Pancreas (tissue), 10 donors: Measurements from ENCODE around the gene RAPGEF5. TPM values are rescaled to one million over a fixed set of nuclear protein-coding genes. Genes with fewer than 3 reads are reported as not detected.

Experiments used
- ATAC-seq, 4 donors: fragments of 200-7000 bp; cut with Tn5 transposase; one replicate each; pipeline versions ENCODE4 v1.8.0 to v1.9.1; 2020; ENCODE audit warnings: mild to moderate bottlenecking in 4 of 4, moderate library complexity in 4 of 4
- DNase-seq, 6 donors: peaks; one replicate each; pipeline ENCODE4 v3.0.0-alpha.2; 2020
- FAIRE-seq: peaks from 2 replicates; lab custom pipeline; 2012; peaks lifted over from hg19 to GRCh38; lab: Jason Lieb, UNC
- H3K27ac ChIP-seq, 4 donors: fragments of 200-600 bp; sonication (generic); 1 replicate in 3 of 4; 2 replicates in 1 of 4; pipeline versions ENCODE4 v1.5.0 to v1.8.0; 2020
- H3K27me3 ChIP-seq, 4 donors: fragments of 200-600 bp; one replicate each; pipeline ENCODE4 v1.8.0; 2021
- H3K36me3 ChIP-seq, 3 donors: fragments of 200-600 bp; sonication (generic) in 1 of 3; one replicate each; pipeline versions ENCODE4 v1.5.0 to v1.8.0; 2020 to 2021
- H3K4me1 ChIP-seq, 3 donors: fragments of 200-600 bp; one replicate each; pipeline ENCODE4 v1.8.0; 2021
- H3K4me3 ChIP-seq, 4 donors: fragments of 200-600 bp; sonication (generic) in 2 of 4; one replicate each; pipeline versions ENCODE4 v1.5.0 to v1.8.0; 2020 to 2021
- H3K9me3 ChIP-seq, 4 donors: fragments of 200-600 bp; one replicate each; pipeline ENCODE4 v1.8.0; 2021
- WGBS, 2 donors: extraction: QIAGEN DNeasy Blood & Tissue Kit; methylation state at CpG; one replicate each; pipeline ENCODE4 v1.1.7; 2013; 5-methylcytosine and 5-hydroxymethylcytosine counted together
- intact Hi-C, 3 donors: fragments of 100-400 bp; cut with DNase I; formaldehyde crosslinking; loops; one replicate each; pipeline versions ENCODE4 v1.11.1 to v1.14.2; 2022
- polyA plus RNA-seq, 2 donors: library from polyadenylated mRNA; stranded (reverse); fragments of 200-250 nt; gene quantifications; one replicate each; pipeline ENCODE4 v1.2.3, GENCODE V29; 2013
- total RNA-seq, 6 donors: library from RNA; stranded (reverse); fragmentation: NEBNext Ultra II Directional in 4 of 6; extraction: Animal tissue kit (Norgen Biotek cat#: 25700) in 4 of 6; gene quantifications; one replicate each; pipeline versions ENCODE4 v1.2.1 to v1.2.4, GENCODE V29; 2021 to 2023
- TF ChIP-seq, protein P1 (sequence below), 4 donors: fragments of 200-600 bp; sonication (generic) in 3 of 4; IDR thresholded peaks; one replicate each; pipeline versions ENCODE4 v1.5.0 to v1.8.0; 2021; ENCODE audit warnings: antibody characterized with exemption in 4 of 4
- donor health status: healthy with polysubstance abuse.
- donor health status: DM: no; HTN: no; CAD: no; lungs with moderate emphysema.
- donor health status: DM: no; HTN: no; CAD: no.
- donor health status: control.
- donor health status: control.
- donor health status: Bipolar disorder and iron deficiency.
- donor health status: DM: yes; HTN: yes; CAD: no.
- donor health status: DM: no; HTN: no; CAD: no.
- donor health status: DM: no; HTN: no; CAD: no.
- donor health status: DM: yes; HTN: yes; CAD: no.

Gene RAPGEF5
- total and polyA plus RNA-seq, 8 donors, result 7.5 to 38.9 (median 29.1) TPM

DNA sequence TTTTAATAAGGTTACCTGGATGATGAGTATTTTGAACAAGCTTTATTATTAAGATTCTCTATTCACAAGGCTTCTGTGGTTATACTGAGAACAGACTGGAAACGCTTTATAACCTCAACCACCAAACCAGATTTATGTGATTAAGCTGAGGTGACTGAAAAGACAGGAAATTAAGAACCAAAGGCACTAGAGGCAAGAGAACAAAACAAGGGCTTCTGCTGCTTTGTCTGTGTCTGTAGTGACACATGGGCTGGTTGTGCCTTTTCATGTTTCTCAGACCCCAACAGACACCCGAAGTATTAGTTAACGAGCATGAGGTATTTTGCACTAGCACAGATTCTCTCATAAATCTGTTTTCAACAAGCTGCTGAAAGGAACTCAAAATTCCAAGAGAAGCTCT is 64.4 kb downstream of the RAPGEF5 start:
- H3K4me1 ChIP-seq, result peaks cover 6 to 10% (median 8%) of the 10 kb centered on the region in 3 donors
- ATAC-seq (no peak), FAIRE-seq (no peak), DNase-seq (no peak)
- H3K27me3 ChIP-seq, result no peaks in the 10 kb centered on the region
- no peaks in the 10 kb centered on the region for H3K9me3 ChIP-seq
- intact Hi-C loops, result no loop called here
- TF ChIP-seq, protein P1, sequence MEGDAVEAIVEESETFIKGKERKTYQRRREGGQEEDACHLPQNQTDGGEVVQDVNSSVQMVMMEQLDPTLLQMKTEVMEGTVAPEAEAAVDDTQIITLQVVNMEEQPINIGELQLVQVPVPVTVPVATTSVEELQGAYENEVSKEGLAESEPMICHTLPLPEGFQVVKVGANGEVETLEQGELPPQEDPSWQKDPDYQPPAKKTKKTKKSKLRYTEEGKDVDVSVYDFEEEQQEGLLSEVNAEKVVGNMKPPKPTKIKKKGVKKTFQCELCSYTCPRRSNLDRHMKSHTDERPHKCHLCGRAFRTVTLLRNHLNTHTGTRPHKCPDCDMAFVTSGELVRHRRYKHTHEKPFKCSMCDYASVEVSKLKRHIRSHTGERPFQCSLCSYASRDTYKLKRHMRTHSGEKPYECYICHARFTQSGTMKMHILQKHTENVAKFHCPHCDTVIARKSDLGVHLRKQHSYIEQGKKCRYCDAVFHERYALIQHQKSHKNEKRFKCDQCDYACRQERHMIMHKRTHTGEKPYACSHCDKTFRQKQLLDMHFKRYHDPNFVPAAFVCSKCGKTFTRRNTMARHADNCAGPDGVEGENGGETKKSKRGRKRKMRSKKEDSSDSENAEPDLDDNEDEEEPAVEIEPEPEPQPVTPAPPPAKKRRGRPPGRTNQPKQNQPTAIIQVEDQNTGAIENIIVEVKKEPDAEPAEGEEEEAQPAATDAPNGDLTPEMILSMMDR (IDR thresholded peaks at IDR 0.05), result no peak
- 85 to 91% methylated on average over 3 of the region's 3 CpGs for WGBS, 2 donors
- H3K4me3 ChIP-seq, result no peak overlapping the region
- H3K27ac ChIP-seq, result no peak overlapping the region
- H3K36me3 ChIP-seq, result peaks cover 0 to 6% (median 0%) of the 10 kb centered on the region in 3 donors

DNA sequence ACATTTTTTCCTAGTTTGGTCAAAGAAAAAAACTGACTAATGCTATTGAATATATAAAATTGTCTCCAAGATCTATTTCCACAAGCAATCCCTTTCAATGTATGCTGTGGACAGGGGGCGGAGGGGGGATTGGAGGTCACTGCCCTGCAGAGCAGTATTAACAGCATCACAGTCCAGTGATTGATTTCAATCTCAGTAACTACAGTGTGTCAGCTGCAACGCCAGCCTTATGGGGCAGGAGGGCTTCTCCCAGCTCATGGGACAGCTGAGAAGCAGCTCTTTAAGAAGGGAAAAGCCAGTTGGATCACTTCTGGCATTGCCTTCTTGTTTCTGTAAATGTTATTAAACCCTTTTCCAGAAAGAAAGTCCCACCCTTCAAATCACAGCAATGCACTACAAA is 65.0 kb downstream of the RAPGEF5 start:
- intact Hi-C loops, result no loop called here
- TF ChIP-seq, protein P1 (IDR thresholded peaks at IDR 0.05), result no peak

DNA sequence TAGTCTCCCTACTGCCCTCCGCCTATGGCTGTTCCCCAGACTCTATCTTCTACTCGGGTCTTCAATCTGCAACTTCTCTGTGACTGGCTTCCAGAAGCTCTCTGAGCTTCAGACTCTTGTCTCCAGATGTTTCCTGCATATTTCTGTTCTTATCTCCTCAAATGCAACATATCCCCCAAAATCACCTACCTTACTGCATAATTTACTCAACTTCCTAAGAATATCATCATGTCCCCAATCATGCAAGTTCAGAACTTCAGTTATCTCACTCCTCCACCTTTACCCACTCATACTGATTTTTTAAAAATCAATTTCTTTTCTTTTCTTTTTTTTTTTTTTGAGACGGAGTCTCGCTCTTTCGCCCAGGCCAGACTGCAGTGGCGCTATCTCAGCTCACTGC is 68.8 kb downstream of the RAPGEF5 start:
- no peak for DNase-seq
- no peaks in the 10 kb centered on the region for H3K4me1 ChIP-seq
- TF ChIP-seq, protein P1 (IDR thresholded peaks at IDR 0.05), result no peak
- 95 to 99% methylated on average over 6 of the region's 6 CpGs for WGBS, 2 donors
- ATAC-seq, result no peak
- H3K9me3 ChIP-seq, result no peaks in the 10 kb centered on the region
- no peak overlapping the region for H3K4me3 ChIP-seq
- no peak overlapping the region for H3K27ac ChIP-seq
- peaks cover 0 to 6% (median 0%) of the 10 kb centered on the region in 3 donors for H3K36me3 ChIP-seq
- no peak for FAIRE-seq
- H3K27me3 ChIP-seq, result no peaks in the 10 kb centered on the region
- intact Hi-C loops, result no loop called here

More for the DNA sequence above, 65.0 kb downstream of the RAPGEF5 start:
- FAIRE-seq, result no peak
- Histone ChIP-seq H3K4me3 (no peak overlapping the region), H3K9me3 (no peaks in the 10 kb centered on the region), H3K27me3 (no peaks in the 10 kb centered on the region), H3K4me1 (peaks cover 6 to 10% (median 8%) of the 10 kb centered on the region in 3 donors), H3K27ac (no peak overlapping the region), H3K36me3 (peaks cover 0 to 6% (median 0%) of the 10 kb centered on the region in 3 donors)
- DNase-seq, result no peak
- ATAC-seq, result no peak
- WGBS, 2 donors, result 83 to 93% methylated on average over 2 of the region's 2 CpGs

DNA sequence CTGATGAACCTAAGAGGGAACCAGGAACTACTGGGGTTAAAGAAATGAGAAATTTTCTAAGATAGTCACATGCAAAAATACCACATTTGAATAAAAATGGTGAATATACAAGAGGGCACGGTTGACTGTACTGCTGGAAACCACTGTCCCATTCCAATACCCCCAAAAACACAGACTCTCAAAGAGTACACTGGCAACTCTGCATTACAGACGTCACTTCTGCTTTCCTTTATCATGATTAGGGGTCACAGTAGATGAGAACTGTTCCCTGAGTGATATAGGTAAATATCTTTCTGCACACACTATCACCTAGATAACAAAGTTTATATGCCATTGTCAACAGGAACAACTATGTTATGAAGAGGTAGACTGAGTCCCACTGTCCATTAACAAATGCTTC is 69.5 kb downstream of the RAPGEF5 start:
- ATAC-seq (no peak), DNase-seq (no peak), FAIRE-seq (no peak)
- Histone ChIP-seq H3K4me3 (no peak overlapping the region), H3K27ac (no peak overlapping the region), H3K27me3 (no peaks in the 10 kb centered on the region), H3K9me3 (no peaks in the 10 kb centered on the region), H3K36me3 (peaks cover 0 to 6% (median 0%) of the 10 kb centered on the region in 3 donors), H3K4me1 (no peaks in the 10 kb centered on the region)
- 77 to 78% methylated on average over 2 of the region's 2 CpGs for WGBS, 2 donors
- TF ChIP-seq, protein P1 (IDR thresholded peaks at IDR 0.05), result no peak
- intact Hi-C loops, result no loop called here

DNA sequence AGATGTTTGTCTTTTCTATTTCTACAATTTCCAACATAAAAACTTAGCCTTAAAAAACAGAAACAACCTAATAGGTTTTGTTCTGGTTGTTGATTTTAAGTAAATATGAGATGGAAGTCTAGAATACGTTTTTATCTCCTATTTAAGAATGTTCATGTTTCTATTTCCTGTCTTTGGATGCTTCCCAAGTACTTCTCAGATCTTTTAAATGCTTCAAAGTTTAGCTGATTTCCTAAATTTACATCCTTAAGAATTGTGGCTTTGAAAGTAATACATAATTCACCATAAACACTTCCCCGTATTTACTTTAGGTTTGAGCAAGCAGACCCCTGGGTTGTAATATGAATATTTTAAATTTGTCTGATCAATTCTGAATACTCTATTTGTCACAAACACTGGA is 70.5 kb downstream of the RAPGEF5 start:
- Histone ChIP-seq H3K4me3 (no peak overlapping the region), H3K27me3 (no peaks in the 10 kb centered on the region), H3K4me1 (no peaks in the 10 kb centered on the region), H3K27ac (no peak overlapping the region), H3K9me3 (no peaks in the 10 kb centered on the region), H3K36me3 (peaks cover 0 to 6% (median 0%) of the 10 kb centered on the region in 3 donors)
- WGBS, 2 donors, result 68 to 69% methylated on average over 2 of the region's 2 CpGs
- TF ChIP-seq, protein P1 (IDR thresholded peaks at IDR 0.05), result no peak
- intact Hi-C loops, result no loop called here
- ATAC-seq (no peak), DNase-seq (no peak), FAIRE-seq (no peak)
